HG03558 (cell line): ENCODE measurements around the gene THOC5.
"Not testable (repeated sequence)": the region's sequence is repeated elsewhere in the genome, so short reads cannot be mapped to it uniquely, and the experiment has no call there.

Experiments
- ATAC-seq: cut with Tn5 transposase; IDR thresholded peaks from one replicate; pipeline ENCODE4 v1.9.1; 2021; ENCODE audit warnings: moderate number of reproducible peaks; ENCODE audit not compliant: unreplicated experiment; ENCODE audit errors: extremely low read depth

THOC5 gene

GRCh38 chr22:29563652-29564460 lies 10.3 kb upstream of the THOC5 start:
- no peak for ATAC-seq

- ATAC-seq: no peak
Measured at GRCh38 chr22:29559853-29560252, 6.3 kb upstream of the THOC5 start.

- no peak for ATAC-seq
Measured at GRCh38 chr22:29559030-29559429, 5.5 kb upstream of the THOC5 start.

GRCh38 chr22:29555065-29555644 lies 1.6 kb upstream of the THOC5 start:
- no peak for ATAC-seq

GRCh38 chr22:29552357-29552756 lies 1.2 kb downstream of the THOC5 start:
- ATAC-seq: not testable (repeated sequence)

DNA sequence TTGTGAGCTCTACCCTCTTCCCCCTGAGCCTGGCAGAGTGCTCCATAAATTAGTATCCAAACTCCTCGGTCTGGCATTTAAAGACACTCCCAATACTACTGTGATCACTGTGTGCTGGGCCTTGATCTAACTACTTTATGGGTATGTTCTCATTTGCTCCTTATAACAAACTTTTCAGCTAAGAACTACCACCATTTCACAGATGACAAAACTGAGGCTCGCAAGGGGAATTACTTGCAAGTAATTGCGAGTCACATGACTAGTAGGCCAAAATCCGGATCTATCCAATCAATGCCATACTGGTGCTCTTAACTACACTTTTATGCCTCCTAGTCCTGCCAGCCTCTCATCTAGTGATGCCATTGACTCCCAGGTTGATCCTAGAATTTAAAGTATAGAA lies 3.6 kb downstream of the THOC5 start:
- ATAC-seq: no peak

DNA sequence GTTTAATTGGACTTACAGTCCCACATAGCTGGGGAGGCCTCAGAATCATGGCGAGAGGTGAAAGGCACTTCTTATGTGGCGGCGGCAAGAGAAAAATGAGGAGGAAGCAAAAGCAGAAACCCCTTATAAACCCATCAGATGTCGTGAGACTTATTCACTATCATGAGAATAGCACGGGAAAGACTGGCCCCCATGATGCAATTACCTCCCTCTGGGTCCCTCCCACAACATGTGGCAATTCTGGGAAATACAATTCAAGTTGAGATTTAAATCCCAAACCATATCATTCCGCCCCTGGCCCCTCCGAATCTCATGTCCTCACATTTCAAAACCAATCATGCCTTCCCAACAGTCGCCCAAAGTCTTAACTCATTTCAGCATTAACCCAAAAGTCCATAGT lies 8.5 kb downstream of the THOC5 start:
- not testable (repeated sequence) for ATAC-seq

DNA sequence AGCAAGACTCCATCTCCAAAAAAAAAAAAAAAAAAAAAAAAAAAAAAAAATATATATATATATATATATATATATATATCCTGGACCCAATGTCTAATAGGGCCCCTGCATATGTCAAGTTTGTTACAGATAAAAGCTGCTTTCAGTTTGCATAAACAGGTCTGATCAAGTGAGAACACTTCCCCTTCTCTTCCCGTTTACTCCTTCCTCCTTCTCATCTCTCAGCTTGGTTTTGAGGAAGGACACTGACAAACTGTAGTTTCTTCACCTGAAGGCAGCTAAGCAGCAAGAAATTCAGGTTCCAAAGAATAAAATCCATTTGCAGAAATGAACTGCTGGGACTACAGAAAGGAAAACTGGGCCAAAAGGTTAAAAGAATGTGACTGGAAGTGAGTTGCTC lies 11.7 kb downstream of the THOC5 start:
- no peak for ATAC-seq

DNA sequence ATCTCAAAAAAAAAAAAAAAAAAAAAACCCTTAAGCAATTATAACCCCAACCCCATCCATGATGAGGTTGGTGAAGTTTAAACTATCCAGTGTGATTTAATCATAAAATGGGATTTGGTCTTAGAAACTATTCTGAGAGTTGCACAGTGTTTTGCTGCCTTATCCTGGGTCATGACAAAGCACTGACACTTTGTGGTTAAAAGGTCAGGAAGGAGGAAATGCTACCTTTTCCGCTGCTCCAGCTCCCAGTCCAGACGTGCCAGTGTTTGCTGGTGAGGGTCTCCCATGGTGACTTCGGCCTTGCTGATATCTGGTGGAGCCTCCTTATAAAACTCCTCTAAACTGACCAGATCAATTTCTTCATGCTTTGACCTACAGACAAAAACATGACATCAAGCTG lies 14.5 kb downstream of the THOC5 start:
- ATAC-seq: no peak

DNA sequence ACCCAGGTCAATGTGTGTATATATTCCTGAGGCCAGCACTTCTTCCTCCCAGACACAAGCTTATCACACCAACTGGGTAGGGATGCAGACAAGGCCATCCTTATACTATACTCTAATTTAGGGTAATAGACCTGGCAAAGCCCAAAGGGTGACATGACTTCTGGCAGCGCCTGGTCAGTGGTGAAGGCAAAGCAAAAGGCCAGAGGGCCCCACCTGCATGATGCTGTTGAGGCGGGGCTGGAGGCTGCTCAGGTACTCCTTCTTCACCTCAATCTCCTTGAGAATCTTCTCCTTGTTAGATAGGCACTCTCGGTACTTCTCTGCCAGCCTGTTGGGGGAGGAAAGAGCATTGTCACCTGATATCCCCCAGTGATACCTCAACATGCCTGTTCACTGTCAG lies 17.1 kb downstream of the THOC5 start:
- ATAC-seq: no peak

- ATAC-seq: no peak
Measured at GRCh38 chr22:29531419-29531818, 22.1 kb downstream of the THOC5 start.

GRCh38 chr22:29530716-29531115 lies 22.8 kb downstream of the THOC5 start:
- ATAC-seq: no peak

DNA sequence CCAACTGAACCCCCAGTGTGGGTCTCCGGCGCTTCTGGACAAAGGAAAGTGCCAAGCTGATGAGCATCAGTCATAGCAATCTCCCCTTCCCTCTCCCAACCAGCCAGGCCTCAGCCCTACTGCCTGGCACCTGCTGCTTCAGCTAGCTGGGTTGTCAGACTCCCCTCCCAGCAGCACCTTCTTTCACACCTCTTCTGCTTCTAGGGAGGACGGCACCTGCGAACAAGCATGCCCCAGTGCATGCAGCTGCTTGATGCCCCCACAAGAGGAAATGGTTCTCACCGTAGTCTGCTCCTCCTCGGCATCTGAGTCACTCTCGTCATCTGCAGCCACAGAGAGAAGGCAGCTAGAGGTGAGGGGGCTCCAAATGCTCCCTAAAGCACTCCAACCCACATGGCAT lies 25.4 kb downstream of the THOC5 start:
- no peak for ATAC-seq

GRCh38 chr22:29524442-29525191 lies 28.9 kb downstream of the THOC5 start:
- ATAC-seq: no peak

GRCh38 chr22:29523761-29524160 lies 29.8 kb downstream of the THOC5 start:
- no peak for ATAC-seq

- no peak for ATAC-seq
Measured at GRCh38 chr22:29521526-29521925, 32.0 kb downstream of the THOC5 start.

DNA sequence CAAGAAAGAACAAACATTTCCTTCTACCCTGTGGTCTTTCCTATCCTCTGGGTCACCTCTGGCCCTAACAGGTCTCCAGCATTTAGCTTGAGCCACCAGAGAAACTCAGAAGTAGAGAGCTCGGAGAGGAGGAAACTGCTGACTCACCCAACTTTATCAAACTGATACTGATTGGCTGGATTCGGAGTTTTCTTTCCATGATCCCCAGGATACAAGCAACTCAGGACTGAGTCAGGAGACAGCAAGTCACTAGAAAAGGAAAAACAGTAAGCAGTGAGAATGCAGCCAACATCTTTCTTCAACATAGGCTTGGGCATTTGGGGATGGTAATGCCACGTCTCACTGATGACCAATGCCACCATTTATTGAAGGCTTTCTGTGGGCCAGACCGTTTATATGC lies 32.7 kb downstream of the THOC5 start:
- no peak for ATAC-seq

- ATAC-seq: no peak
Measured at GRCh38 chr22:29519996-29520395, 33.6 kb downstream of the THOC5 start.

DNA sequence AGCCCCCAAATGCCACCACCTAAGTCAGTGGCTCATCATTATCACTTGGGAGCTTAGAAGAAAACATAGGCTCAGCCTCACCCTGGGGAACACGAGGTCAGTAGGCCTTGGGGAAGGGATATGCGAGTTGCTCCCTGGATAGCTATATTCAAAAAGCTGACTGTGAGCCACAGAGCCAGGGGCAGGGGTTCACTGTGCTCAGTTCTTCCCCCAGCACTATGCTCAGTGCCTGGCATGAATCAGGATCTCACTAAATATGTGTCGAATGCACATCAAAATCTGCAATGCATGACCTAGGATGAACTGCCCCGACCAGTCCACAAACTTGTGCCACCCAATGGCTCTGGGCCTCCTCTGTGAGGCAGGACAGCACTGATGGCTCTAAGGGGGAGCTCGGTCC lies 35.1 kb downstream of the THOC5 start:
- ATAC-seq: no peak

DNA sequence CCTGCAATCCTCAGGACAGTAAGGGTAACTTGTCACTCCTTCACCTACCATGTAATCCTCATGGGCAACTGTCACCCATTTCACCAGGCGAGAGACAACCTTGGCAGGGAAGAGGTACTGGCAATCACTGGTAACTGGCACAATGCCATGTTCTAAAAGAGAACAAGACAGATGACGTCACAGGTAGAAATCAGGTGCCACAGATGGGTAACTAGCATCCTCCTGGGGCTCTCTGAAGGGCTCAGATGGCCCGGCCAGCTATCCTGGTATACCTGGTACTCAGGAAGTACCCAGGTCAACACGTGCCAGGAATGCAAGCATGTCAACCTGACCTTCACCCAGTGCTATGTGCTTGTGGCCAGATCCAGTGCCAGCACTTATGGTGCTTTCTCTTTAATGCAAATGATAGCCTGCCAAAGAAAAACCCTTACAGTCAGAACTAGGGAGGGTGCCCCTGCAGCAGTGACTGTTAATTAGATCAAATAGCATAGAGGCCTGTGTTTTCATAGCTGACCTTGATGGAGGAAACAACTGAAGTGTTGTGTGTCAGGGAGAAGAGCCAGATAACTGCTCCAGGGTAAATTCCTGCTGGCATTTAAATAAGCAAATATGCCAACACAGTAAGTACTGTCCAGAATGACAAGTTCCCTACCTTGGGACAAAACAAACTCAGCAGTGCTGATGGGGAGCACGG lies 36.2 kb downstream of the THOC5 start:
- no peak for ATAC-seq

- ATAC-seq: no peak
Measured at GRCh38 chr22:29512031-29512430, 41.5 kb downstream of the THOC5 start.
